ENCODE measurements around the gene CCDC90B. TPM values are rescaled to one million over a fixed set of nuclear protein-coding genes. Genes with fewer than 3 reads are reported as not detected.

Gene CCDC90B
- total and polyA plus RNA-seq, 2 donors (not counting 1 experiment from before 2014, with no cell fraction given), result 20.5 to 35.2 TPM

- H3K79me2 ChIP-seq (ENCODE audit: control insufficient read depth, insufficient read depth, low read length), result no peaks in the 10 kb centered on the region
- H3K9ac ChIP-seq (ENCODE audit: low read length), result no peak overlapping the region
- H3K36me3 ChIP-seq (replicated peaks in 1 of 2; ENCODE audit: control extremely low read depth in 1 of 2, control insufficient read depth in 1 of 2, extremely low read depth in 1 of 2, insufficient read depth in 2 of 2, low read length in 1 of 2), result peaks cover 10 to 45% of the 10 kb centered on the region in 2 experiments
- H3K4me3 Mint-ChIP-seq, result no peak overlapping the region
- H3K9me3 Mint-ChIP-seq (ENCODE audit: insufficient read depth), result no peaks in the 10 kb centered on the region
- no peaks in the 10 kb centered on the region for H3K4me1 ChIP-seq (ENCODE audit: control insufficient read depth in 2 of 2, insufficient read depth in 2 of 2, low read length in 2 of 2)
- intact Hi-C loops (cut with micrococcal nuclease), result loop anchor here (10.0 kb wide), 1 partner anchor 63 kb away; the partner anchor contains the start of gene ANKRD42
- H2AFZ ChIP-seq (ENCODE audit: insufficient read depth, low read depth, low read length, poor library complexity, severe bottlenecking), result no peak overlapping the region
- TF ChIP-seq, protein P1, sequence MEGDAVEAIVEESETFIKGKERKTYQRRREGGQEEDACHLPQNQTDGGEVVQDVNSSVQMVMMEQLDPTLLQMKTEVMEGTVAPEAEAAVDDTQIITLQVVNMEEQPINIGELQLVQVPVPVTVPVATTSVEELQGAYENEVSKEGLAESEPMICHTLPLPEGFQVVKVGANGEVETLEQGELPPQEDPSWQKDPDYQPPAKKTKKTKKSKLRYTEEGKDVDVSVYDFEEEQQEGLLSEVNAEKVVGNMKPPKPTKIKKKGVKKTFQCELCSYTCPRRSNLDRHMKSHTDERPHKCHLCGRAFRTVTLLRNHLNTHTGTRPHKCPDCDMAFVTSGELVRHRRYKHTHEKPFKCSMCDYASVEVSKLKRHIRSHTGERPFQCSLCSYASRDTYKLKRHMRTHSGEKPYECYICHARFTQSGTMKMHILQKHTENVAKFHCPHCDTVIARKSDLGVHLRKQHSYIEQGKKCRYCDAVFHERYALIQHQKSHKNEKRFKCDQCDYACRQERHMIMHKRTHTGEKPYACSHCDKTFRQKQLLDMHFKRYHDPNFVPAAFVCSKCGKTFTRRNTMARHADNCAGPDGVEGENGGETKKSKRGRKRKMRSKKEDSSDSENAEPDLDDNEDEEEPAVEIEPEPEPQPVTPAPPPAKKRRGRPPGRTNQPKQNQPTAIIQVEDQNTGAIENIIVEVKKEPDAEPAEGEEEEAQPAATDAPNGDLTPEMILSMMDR (IDR thresholded peaks at IDR 0.05), result no peak
- no peak for TF ChIP-seq EZH2 (IDR thresholded peaks at IDR 0.05; ENCODE audit: borderline replicate concordance, insufficient read depth, low read depth, low read length, poor library complexity, severe bottlenecking)
- H3K27ac ChIP-seq (ENCODE audit: low read length in 2 of 2), result no peak overlapping the region
- no peak overlapping the region for H3K27ac Mint-ChIP-seq
- CTCF ChIA-PET, result interaction anchor here (1.6 to 2.1 kb wide), 2 partner anchors 8 to 390 kb away, joined by 6 to 10 read pairs; no protein-coding TSS in a partner anchor
- no peak for DNase-seq
- POLR2A ChIA-PET, result no interaction called here
- H3K4me3 ChIP-seq (ENCODE audit: control extremely low read depth in 1 of 5, extremely low read depth in 1 of 5, insufficient read depth in 1 of 5, low read depth in 2 of 5, low read length in 4 of 5), result no peak overlapping the region
- no peak for ATAC-seq (ENCODE audit: low read depth)
- H3K27me3 Mint-ChIP-seq, result no peaks in the 10 kb centered on the region
- H3K4me2 ChIP-seq (replicated peaks; ENCODE audit: low read depth, low read length, poor library complexity, severe bottlenecking), result no peak overlapping the region
- no peaks in the 10 kb centered on the region for H3K9me3 ChIP-seq (ENCODE audit: control extremely low read depth in 1 of 3, control insufficient read depth in 2 of 3, insufficient read depth in 1 of 3, low read length in 2 of 3)
- H3K4me1 Mint-ChIP-seq, result no peaks in the 10 kb centered on the region
- no peaks in the 10 kb centered on the region for H3K27me3 ChIP-seq (replicated peaks in 1 of 4; ENCODE audit: control extremely low read depth in 1 of 4, control insufficient read depth in 3 of 4, insufficient read depth in 4 of 4, low read length in 3 of 4)
- no peaks in the 10 kb centered on the region for H4K20me1 ChIP-seq (ENCODE audit: control insufficient read depth, insufficient read depth, low read length, poor library complexity, severe bottlenecking)
- 100% methylated on average over 3 of the region's 3 CpGs for WGBS (ENCODE audit: insufficient coverage)
These were observed 28.4 kb downstream of the CCDC90B start for GRCh38 chr11:83257761-83258168.

- Histone ChIP-seq H2AFZ (ENCODE audit: insufficient read depth, low read depth, low read length, poor library complexity, severe bottlenecking) (no peak overlapping the region), H3K4me2 (replicated peaks; ENCODE audit: low read depth, low read length, poor library complexity, severe bottlenecking) (no peak overlapping the region), H3K36me3 (replicated peaks in 1 of 2; ENCODE audit: control extremely low read depth in 1 of 2, control insufficient read depth in 1 of 2, extremely low read depth in 1 of 2, insufficient read depth in 2 of 2, low read length in 1 of 2) (peaks cover 8 to 40% of the 10 kb centered on the region in 2 experiments), H4K20me1 (ENCODE audit: control insufficient read depth, insufficient read depth, low read length, poor library complexity, severe bottlenecking) (no peaks in the 10 kb centered on the region), H3K27me3 (replicated peaks in 1 of 4; ENCODE audit: control extremely low read depth in 1 of 4, control insufficient read depth in 3 of 4, insufficient read depth in 4 of 4, low read length in 3 of 4) (no peaks in the 10 kb centered on the region), H3K79me2 (ENCODE audit: control insufficient read depth, insufficient read depth, low read length) (no peaks in the 10 kb centered on the region), H3K4me3 (ENCODE audit: control extremely low read depth in 1 of 5, extremely low read depth in 1 of 5, insufficient read depth in 1 of 5, low read depth in 2 of 5, low read length in 4 of 5) (no peak overlapping the region), H3K27ac (ENCODE audit: low read length in 2 of 2) (no peak overlapping the region), H3K4me1 (ENCODE audit: control insufficient read depth in 2 of 2, insufficient read depth in 2 of 2, low read length in 2 of 2) (no peaks in the 10 kb centered on the region), H3K9me3 (ENCODE audit: control extremely low read depth in 1 of 3, control insufficient read depth in 2 of 3, insufficient read depth in 1 of 3, low read length in 2 of 3) (no peaks in the 10 kb centered on the region), H3K9ac (ENCODE audit: low read length) (no peak overlapping the region)
- intact Hi-C loops (cut with micrococcal nuclease), result loop anchor here (10.0 kb wide), 1 partner anchor 62 kb away; the partner anchor contains the start of gene ANKRD42
- Mint-ChIP-seq H3K9me3 (ENCODE audit: insufficient read depth) (no peaks in the 10 kb centered on the region), H3K4me3 (no peak overlapping the region), H3K27me3 (no peaks in the 10 kb centered on the region), H3K27ac (no peak overlapping the region), H3K4me1 (no peaks in the 10 kb centered on the region)
- DNase-seq (no peak), ATAC-seq (ENCODE audit: low read depth) (no peak)
- ChIA-PET CTCF (interaction anchor here (0.8 to 2.1 kb wide), 2 partner anchors 10 to 389 kb away, joined by 3 to 10 read pairs; no protein-coding TSS in a partner anchor), POLR2A (no interaction called here)
- 70% methylated on average over 2 of the region's 3 CpGs for WGBS (ENCODE audit: insufficient coverage)
- TF ChIP-seq, protein P1 (IDR thresholded peaks at IDR 0.05), result no peak
- no peak for TF ChIP-seq EZH2 (IDR thresholded peaks at IDR 0.05; ENCODE audit: borderline replicate concordance, insufficient read depth, low read depth, low read length, poor library complexity, severe bottlenecking)
These were observed 29.4 kb downstream of the CCDC90B start for GRCh38 chr11:83256602-83257340.
